Psoas muscle (tissue), 8 donors: ENCODE results near the gene LGALSL. TPM values are rescaled to one million over a fixed set of nuclear protein-coding genes. Genes with fewer than 3 reads are reported as not detected.

Source experiments
- ATAC-seq, 4 donors: fragments of 200-7000 bp; cut with Tn5 transposase; one replicate each; pipeline ENCODE4 v1.9.1; 2020; ENCODE audit warnings: moderate library complexity in 3 of 4, mild to moderate bottlenecking in 2 of 4
- DNase-seq, 2 donors: peaks; one replicate each; pipeline ENCODE4 v3.0.0-alpha.2; 2020
- H3K27ac ChIP-seq: fragments of 200-600 bp; one replicate; pipeline ENCODE4 v1.8.0; 2022
- H3K27me3 ChIP-seq, 3 donors: fragments of 200-600 bp in 1 of 3; one replicate each; pipeline versions ENCODE4 v1.6.1 to v1.8.0; 2013 to 2022; ENCODE audit warnings: low read length in 2 of 3, mild to moderate bottlenecking in 2 of 3, moderate library complexity in 1 of 3; ENCODE audit not compliant: insufficient read depth in 3 of 3
- H3K36me3 ChIP-seq, 2 donors: fragments of 200-600 bp in 1 of 2; one replicate each; pipeline versions ENCODE4 v1.6.1 to v1.8.0; 2013 to 2022; ENCODE audit warnings: low read depth in 1 of 2, mild to moderate bottlenecking in 1 of 2, moderate library complexity in 1 of 2; ENCODE audit not compliant: insufficient read depth in 1 of 2
- H3K4me1 ChIP-seq: fragments of 200-600 bp; one replicate; pipeline ENCODE4 v1.8.0; 2022
- H3K4me3 ChIP-seq: fragments of 200-600 bp; one replicate; pipeline ENCODE4 v1.8.0; 2022; ENCODE audit warnings: mild to moderate bottlenecking
- H3K9me3 ChIP-seq: fragments of 200-600 bp; one replicate; pipeline ENCODE4 v1.8.0; 2022
- WGBS, 3 donors: extraction: QIAGEN DNeasy Blood & Tissue Kit; methylation state at CpG; one replicate each; pipeline versions ENCODE4 v1.1.6 to v1.1.7; 2013; 5-methylcytosine and 5-hydroxymethylcytosine counted together
- intact Hi-C, 2 donors: fragments of 100-400 bp; cut with DNase I; formaldehyde crosslinking; loops; one replicate each; pipeline versions ENCODE4 v1.11.0 to v1.14.2; 2022
- polyA plus RNA-seq, 3 donors: library from polyadenylated mRNA; stranded (reverse); fragments of 200-250 nt; gene quantifications; one replicate each; pipeline ENCODE4 v1.2.3, GENCODE V29; 2013
- total RNA-seq, 4 donors: library from RNA; stranded (reverse); fragmentation: NEBNext Ultra II Directional in 2 of 4; extraction: Animal tissue kit (Norgen Biotek cat#: 25700) in 2 of 4; gene quantifications; one replicate each; pipeline versions ENCODE4 v1.2.1 to v1.2.4, GENCODE V29; 2021 to 2023
- TF ChIP-seq, protein P1 (sequence below): fragments of 200-600 bp; IDR thresholded peaks from one replicate; pipeline ENCODE4 v1.8.0; 2022; ENCODE audit warnings: antibody characterized with exemption
- donor health status: healthy with polysubstance abuse.
- donor health status: DM: no; HTN: no; CAD: no; lungs with moderate emphysema.
- donor health status: Bipolar disorder and iron deficiency.
- donor health status: healthy.
- donor health status: DM: yes; HTN: yes; CAD: no.
- donor health status: DM: no; HTN: no; CAD: no.
- donor health status: DM: no; HTN: no; CAD: no.
- donor health status: DM: yes; HTN: yes; CAD: no.

LGALSL gene
- total and polyA plus RNA-seq, 7 donors: 3.6 to 30.9 (median 11.4) TPM

GRCh38 chr2:64424416-64424987, 29.5 kb upstream of the LGALSL start:
- Histone ChIP-seq H3K4me3 (no peak overlapping the region), H3K27me3 (no peaks in the 10 kb centered on the region), H3K27ac (no peak overlapping the region), H3K36me3 (no peaks in the 10 kb centered on the region), H3K4me1 (peaks cover 48% of the 10 kb centered on the region), H3K9me3 (no peaks in the 10 kb centered on the region)
- TF ChIP-seq, protein P1, sequence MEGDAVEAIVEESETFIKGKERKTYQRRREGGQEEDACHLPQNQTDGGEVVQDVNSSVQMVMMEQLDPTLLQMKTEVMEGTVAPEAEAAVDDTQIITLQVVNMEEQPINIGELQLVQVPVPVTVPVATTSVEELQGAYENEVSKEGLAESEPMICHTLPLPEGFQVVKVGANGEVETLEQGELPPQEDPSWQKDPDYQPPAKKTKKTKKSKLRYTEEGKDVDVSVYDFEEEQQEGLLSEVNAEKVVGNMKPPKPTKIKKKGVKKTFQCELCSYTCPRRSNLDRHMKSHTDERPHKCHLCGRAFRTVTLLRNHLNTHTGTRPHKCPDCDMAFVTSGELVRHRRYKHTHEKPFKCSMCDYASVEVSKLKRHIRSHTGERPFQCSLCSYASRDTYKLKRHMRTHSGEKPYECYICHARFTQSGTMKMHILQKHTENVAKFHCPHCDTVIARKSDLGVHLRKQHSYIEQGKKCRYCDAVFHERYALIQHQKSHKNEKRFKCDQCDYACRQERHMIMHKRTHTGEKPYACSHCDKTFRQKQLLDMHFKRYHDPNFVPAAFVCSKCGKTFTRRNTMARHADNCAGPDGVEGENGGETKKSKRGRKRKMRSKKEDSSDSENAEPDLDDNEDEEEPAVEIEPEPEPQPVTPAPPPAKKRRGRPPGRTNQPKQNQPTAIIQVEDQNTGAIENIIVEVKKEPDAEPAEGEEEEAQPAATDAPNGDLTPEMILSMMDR: no peak
- DNase-seq: no peak
- intact Hi-C loops: no loop called here
- ATAC-seq: no peak
- WGBS, 3 donors: 74 to 87% (median 79%) methylated on average over 3 of the region's 3 CpGs

- WGBS, 3 donors: 21 to 43% (median 34%) methylated on average over 5 of the region's 5 CpGs
- TF ChIP-seq, protein P1: no peak
- intact Hi-C loops: no loop called here
- Histone ChIP-seq H3K36me3 (no peaks in the 10 kb centered on the region), H3K9me3 (no peaks in the 10 kb centered on the region), H3K27me3 (no peaks in the 10 kb centered on the region), H3K4me3 (no peak overlapping the region), H3K4me1 (peaks cover 29% of the 10 kb centered on the region), H3K27ac (peak overlapping the region; percentile 61)
- DNase-seq: no peak
- ATAC-seq: peak; percentile 71 to 78 (median 76)
These were observed 27.6 kb upstream of the LGALSL start for GRCh38 chr2:64426183-64426952.

GRCh38 chr2:64434039-64434657, 19.8 kb upstream of the LGALSL start:
- H3K36me3 ChIP-seq: no peaks in the 10 kb centered on the region
- ATAC-seq (no peak), DNase-seq (no peak)
- H3K9me3 ChIP-seq: no peaks in the 10 kb centered on the region
- H3K27ac ChIP-seq: no peak overlapping the region
- H3K4me1 ChIP-seq: no peaks in the 10 kb centered on the region
- intact Hi-C loops: no loop called here
- TF ChIP-seq, protein P1: no peak
- no peaks in the 10 kb centered on the region for H3K27me3 ChIP-seq
- 85 to 90% (median 88%) methylated on average over 4 of the region's 4 CpGs for WGBS, 3 donors
- no peak overlapping the region for H3K4me3 ChIP-seq

DNA sequence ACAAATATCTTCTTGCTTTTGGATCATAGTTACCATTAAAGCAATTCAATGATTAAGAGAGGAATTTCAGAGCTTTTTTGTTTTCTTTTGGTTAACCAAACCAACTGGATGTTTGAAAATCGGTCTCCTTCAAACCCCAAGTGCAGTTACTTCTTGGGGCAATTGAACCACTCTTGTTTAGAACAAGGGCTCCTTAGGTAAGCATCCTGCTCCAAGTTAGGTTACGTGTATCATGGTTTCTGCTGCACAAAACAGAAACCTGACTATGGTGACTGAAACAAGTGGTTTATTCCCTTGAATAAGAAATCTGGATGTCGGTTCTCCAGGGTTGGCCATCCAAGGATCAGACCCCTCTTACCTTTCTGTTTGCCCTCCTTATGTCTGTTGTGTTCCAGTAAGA, 16.1 kb upstream of the LGALSL start:
- whole genome bisulfite sequencing, 3 donors: 96 to 97% (median 96%) methylated on average over 3 of the region's 3 CpGs
- intact Hi-C loops: no loop called here
- ATAC-seq: no peak
- H3K27me3 ChIP-seq: no peaks in the 10 kb centered on the region
- DNase-seq: no peak
- H3K9me3 ChIP-seq: no peaks in the 10 kb centered on the region
- H3K4me3 ChIP-seq: no peak overlapping the region
- H3K4me1 ChIP-seq: peaks cover 8% of the 10 kb centered on the region
- no peaks in the 10 kb centered on the region for H3K36me3 ChIP-seq
- no peak overlapping the region for H3K27ac ChIP-seq
- TF ChIP-seq, protein P1: no peak
